Left ventricle myocardium inferior (tissue), 1 donor: ENCODE data around the gene ARL9. TPM values are rescaled to one million over a fixed set of nuclear protein-coding genes. Genes with fewer than 3 reads are reported as not detected.
"Not testable (repeated sequence)": the region's sequence is repeated elsewhere in the genome, so short reads cannot be mapped to it uniquely, and the experiment has no call there.

ENCODE experiments used
- DNase-seq: peaks from one replicate; pipeline ENCODE4 v3.0.0-alpha.2; 2020
- H3K27ac ChIP-seq: fragments of 200-600 bp; replicated peaks from 2 replicates; pipeline ENCODE4 v1.8.0; 2021
- H3K27me3 ChIP-seq: fragments of 200-600 bp; 2 replicates; pipeline ENCODE4 v1.8.0; 2021; ENCODE audit warnings: low read depth
- H3K36me3 ChIP-seq: fragments of 200-600 bp; 2 replicates; pipeline ENCODE4 v1.8.0; 2021
- H3K4me1 ChIP-seq: fragments of 200-600 bp; 2 replicates; pipeline ENCODE4 v1.8.0; 2021
- H3K4me3 ChIP-seq: fragments of 200-600 bp; 2 replicates; pipeline ENCODE4 v1.8.0; 2021; ENCODE audit warnings: mild to moderate bottlenecking, moderate library complexity
- H3K9me3 ChIP-seq: fragments of 200-600 bp; replicated peaks from 2 replicates; pipeline ENCODE4 v1.8.0; 2021
- intact Hi-C: fragments of 100-400 bp; cut with micrococcal nuclease; formaldehyde crosslinking; loops from one replicate; pipeline ENCODE4 v1.11.0; 2022
- total RNA-seq: library from RNA; stranded (reverse); fragmentation: NEBNext Ultra II Directional; extraction: Animal tissue kit (Norgen Biotek cat#: 25700); gene quantifications from one replicate; pipeline ENCODE4 v1.2.1, GENCODE V29; 2021
- TF ChIP-seq, protein P1 (sequence below): fragments of 200-600 bp; IDR thresholded peaks from 2 replicates; pipeline ENCODE4 v1.8.0; 2021; ENCODE audit warnings: antibody characterized with exemption, mild to moderate bottlenecking, borderline replicate concordance
- donor health status: DM: no; HTN: yes; CAD: no; lungs with severe emphysema.

Gene ARL9
- total RNA-seq, 1 donor from 2014 or later, result not detected

DNA sequence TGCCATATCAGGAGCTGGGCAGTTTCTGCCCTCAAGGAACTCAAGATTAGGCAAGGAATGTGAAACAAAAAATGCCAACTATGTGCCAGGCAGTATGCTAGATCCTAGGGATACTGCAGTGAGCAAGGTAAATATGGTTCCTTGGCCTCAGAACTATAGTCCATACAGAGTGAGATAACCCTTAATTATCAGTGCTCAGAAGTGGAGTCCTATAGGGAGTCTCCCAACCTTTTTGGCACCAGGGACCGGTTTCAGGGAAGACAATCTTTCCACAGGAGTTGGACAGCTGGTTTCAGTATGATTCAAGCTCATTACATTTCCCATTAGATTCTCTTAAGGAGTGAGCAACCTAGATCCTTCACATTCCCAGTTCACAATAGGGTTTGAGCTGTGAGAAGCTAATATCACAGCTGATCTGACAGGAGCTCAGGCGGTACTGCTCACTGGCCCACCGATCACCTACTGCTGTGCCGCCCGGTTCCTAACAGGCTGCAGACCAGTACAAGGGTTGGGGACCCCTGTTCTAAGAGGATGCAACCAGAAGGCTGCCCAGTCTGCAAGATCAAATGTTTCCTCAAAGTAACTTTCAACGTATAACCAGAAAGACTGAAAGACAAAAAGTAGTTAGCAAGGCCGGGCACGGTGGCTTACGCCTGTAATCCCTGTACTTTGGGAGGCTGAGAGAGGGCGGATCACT lies 39.8 kb upstream of the ARL9 start:
- intact Hi-C loops, result no loop called here
- Histone ChIP-seq H3K27ac (no peak overlapping the region), H3K4me3 (peak overlapping the region; percentile 92), H3K9me3 (no peaks in the 10 kb centered on the region), H3K27me3 (no peaks in the 10 kb centered on the region), H3K36me3 (peaks cover 25% of the 10 kb centered on the region), H3K4me1 (peaks cover 62% of the 10 kb centered on the region)
- TF ChIP-seq, protein P1, sequence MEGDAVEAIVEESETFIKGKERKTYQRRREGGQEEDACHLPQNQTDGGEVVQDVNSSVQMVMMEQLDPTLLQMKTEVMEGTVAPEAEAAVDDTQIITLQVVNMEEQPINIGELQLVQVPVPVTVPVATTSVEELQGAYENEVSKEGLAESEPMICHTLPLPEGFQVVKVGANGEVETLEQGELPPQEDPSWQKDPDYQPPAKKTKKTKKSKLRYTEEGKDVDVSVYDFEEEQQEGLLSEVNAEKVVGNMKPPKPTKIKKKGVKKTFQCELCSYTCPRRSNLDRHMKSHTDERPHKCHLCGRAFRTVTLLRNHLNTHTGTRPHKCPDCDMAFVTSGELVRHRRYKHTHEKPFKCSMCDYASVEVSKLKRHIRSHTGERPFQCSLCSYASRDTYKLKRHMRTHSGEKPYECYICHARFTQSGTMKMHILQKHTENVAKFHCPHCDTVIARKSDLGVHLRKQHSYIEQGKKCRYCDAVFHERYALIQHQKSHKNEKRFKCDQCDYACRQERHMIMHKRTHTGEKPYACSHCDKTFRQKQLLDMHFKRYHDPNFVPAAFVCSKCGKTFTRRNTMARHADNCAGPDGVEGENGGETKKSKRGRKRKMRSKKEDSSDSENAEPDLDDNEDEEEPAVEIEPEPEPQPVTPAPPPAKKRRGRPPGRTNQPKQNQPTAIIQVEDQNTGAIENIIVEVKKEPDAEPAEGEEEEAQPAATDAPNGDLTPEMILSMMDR, result no peak
- DNase-seq, result no peak

DNA sequence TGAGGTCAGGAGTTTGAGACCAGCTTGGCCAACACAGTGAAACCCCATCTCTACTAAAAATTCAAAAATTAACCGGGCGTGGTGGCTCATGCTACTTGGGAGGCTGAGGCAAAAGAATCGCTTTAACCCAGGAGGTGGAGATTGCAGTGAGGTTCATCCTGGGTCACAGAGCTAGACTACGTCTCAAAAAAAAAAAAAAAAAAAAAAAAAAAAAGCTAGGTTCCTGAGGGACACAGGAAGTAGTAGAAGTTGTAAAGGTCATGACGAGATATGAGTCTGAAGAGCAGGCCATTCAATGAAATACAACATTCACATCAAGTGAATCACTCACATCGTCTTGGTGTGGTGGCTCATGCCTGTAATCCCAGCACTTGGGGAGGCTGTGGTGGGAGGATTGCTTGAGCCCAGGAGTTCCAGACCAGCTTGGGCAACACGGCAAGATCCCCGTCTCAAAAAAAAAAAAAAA lies 39.3 kb upstream of the ARL9 start:
- intact Hi-C loops, DNase-seq, H3K27me3 ChIP-seq, H3K9me3 ChIP-seq: not testable (repeated sequence)
- Histone ChIP-seq H3K4me1 (peaks cover 62% of the 10 kb centered on the region), H3K27ac (peak overlapping the region; percentile 85), H3K4me3 (peak overlapping the region; percentile 92), H3K36me3 (peaks cover 27% of the 10 kb centered on the region)

DNA sequence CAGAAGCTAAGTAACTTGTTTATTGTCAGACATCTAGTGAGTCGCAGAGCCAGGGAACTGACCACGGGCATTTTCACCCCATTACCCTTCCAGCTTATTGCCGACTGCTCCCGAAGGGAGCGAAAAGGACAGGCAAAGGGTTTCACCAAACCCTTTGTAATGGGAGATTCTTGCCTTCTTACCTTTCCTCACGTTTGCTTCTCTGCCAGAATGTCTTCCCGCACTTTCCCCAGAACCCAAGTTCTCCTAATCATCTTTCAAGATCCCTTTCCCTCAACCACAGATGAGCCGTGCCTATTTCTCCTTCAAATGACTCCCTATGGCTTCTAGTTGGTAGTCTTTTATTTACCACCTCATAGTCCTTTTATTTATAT lies 38.7 kb upstream of the ARL9 start:
- Histone ChIP-seq H3K4me3 (peak overlapping the region; percentile 92), H3K27me3 (no peaks in the 10 kb centered on the region), H3K9me3 (no peaks in the 10 kb centered on the region), H3K4me1 (peaks cover 62% of the 10 kb centered on the region), H3K36me3 (peaks cover 32% of the 10 kb centered on the region), H3K27ac (peak overlapping the region; percentile 85)
- TF ChIP-seq, protein P1, result no peak
- intact Hi-C loops, result no loop called here
- no peak for DNase-seq

DNA sequence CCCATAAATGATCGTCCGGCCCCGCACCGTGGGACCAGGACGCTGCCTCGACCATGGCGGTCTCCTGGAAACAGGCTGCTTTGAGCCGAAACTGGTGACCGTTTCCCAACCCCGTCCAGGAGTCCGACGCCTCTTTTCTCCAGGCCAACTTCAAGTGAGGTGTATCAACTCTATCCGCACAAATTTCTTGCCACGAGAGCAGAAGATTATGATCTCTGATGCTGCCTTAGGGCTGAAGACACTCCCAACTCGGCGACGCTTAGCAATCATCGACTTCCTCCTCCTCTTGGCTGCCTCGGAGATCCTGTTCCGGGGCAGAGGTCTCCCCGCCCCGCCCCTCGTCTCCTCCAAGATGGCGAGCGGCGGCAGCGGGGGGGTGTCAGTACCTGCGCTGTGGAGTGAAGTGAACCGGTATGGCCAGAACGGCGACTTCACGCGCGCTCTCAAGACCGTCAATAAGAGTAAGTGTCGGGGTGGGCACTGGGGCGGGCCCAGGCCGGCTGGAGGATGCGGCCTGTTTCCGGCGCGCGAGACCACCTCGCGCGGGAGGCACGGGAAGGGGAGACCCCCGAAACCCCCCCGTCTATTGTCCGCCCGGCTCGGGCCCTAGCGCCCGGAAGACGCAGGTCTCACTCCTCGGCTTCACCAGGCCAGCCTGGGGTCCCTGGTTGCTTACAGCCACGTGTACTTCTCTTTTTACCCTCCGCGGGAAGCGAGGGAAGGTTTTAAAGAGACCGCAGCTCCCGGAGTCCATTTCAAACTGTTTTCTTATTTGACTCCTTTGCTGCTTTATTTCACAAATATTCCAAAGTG lies 38.1 kb upstream of the ARL9 start, which contains the start of gene SRP72:
Gene SRP72, plus strand, starts transcription at position 334 of the 813 bp plus-strand sequence. Its CDS starts 19 bp downstream, at position 353.
- intact Hi-C loops, result no loop called here
- peak; percentile 87 for DNase-seq
- Histone ChIP-seq H3K27me3 (no peaks in the 10 kb centered on the region), H3K4me3 (peak within 1 kb of the TSS; percentile 92), H3K9me3 (no peaks in the 10 kb centered on the region), H3K27ac (peak within 1 kb of the TSS; percentile 85), H3K4me1 (peaks cover 58% of the 10 kb centered on the region), H3K36me3 (peaks cover 33% of the 10 kb centered on the region)
- TF ChIP-seq, protein P1, result no peak

DNA sequence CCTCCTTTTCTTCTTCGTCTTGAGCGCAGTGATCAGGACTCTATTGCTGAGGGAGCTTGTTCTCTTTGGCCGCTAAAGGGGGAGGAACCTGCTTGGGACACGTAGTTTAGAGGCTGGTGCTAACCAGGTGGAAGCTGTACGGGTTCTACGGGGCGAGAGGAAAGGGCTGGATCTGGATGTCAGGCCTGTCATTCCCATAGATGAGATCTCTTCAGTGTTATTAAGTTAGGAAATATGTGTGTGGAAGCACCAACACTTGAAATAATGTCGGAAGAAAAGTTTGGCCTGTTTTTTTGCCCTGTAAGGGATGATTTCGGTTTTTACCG lies 37.5 kb upstream of the ARL9 start:
- Histone ChIP-seq H3K36me3 (peaks cover 33% of the 10 kb centered on the region), H3K27ac (peak overlapping the region; percentile 85), H3K4me1 (peaks cover 58% of the 10 kb centered on the region), H3K4me3 (peak overlapping the region; percentile 92), H3K27me3 (no peaks in the 10 kb centered on the region), H3K9me3 (no peaks in the 10 kb centered on the region)
- TF ChIP-seq, protein P1, result no peak
- DNase-seq, result no peak
- intact Hi-C loops, result no loop called here
